ENCODE data around the gene FNDC5.

DNA sequence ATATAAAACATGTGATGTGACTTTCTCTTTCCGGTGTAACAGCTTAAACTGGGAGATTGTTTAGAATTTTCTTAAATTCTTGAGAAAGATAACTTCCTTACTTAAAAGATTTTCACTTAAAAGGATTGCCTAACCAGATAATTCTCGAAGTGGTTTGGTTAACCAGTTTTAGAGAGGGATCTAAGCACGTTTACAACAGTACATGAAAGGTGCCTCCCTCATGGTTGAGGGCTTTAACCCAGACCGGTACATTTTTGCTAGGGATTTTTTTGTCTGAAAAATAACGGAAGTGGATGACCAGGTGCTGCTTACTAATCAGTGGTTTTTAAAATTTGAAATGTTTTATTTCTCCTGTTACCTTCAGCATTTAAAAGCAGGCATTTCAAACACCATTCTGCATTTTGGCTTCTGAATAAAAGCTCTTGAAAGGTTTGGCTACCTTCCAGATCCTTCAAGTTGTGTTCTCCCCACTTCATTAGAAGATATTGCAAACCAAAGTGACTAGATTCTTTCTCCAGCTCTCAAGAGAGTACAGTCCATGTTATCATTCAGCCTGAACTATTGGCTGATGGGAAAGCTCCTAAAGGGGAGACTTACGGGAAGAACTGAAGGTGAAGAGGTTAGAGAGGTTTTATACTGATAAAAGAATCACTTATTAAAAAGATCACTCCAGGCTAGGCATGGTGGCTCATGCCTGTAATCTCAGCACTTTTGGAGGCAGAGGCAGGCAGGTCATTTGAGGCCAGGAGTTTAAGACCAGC is 40.4 kb downstream of the FNDC5 start:
- TF ChIP-seq, protein P1, sequence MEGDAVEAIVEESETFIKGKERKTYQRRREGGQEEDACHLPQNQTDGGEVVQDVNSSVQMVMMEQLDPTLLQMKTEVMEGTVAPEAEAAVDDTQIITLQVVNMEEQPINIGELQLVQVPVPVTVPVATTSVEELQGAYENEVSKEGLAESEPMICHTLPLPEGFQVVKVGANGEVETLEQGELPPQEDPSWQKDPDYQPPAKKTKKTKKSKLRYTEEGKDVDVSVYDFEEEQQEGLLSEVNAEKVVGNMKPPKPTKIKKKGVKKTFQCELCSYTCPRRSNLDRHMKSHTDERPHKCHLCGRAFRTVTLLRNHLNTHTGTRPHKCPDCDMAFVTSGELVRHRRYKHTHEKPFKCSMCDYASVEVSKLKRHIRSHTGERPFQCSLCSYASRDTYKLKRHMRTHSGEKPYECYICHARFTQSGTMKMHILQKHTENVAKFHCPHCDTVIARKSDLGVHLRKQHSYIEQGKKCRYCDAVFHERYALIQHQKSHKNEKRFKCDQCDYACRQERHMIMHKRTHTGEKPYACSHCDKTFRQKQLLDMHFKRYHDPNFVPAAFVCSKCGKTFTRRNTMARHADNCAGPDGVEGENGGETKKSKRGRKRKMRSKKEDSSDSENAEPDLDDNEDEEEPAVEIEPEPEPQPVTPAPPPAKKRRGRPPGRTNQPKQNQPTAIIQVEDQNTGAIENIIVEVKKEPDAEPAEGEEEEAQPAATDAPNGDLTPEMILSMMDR (IDR thresholded peaks at IDR 0.05), result no peak
- no peak for TF ChIP-seq RCOR1 (IDR thresholded peaks at IDR 0.05; ENCODE audit: low read depth, low read length)
- TF ChIP-seq EP300 (IDR thresholded peaks at IDR 0.05), result no peak
- TF ChIP-seq POLR2A (IDR thresholded peaks at IDR 0.05; ENCODE audit: low read length), result no peak
- TF ChIP-seq CBX2 (IDR thresholded peaks at IDR 0.05; ENCODE audit: borderline replicate concordance, low read depth), result no peak
- TF ChIP-seq, protein P2, sequence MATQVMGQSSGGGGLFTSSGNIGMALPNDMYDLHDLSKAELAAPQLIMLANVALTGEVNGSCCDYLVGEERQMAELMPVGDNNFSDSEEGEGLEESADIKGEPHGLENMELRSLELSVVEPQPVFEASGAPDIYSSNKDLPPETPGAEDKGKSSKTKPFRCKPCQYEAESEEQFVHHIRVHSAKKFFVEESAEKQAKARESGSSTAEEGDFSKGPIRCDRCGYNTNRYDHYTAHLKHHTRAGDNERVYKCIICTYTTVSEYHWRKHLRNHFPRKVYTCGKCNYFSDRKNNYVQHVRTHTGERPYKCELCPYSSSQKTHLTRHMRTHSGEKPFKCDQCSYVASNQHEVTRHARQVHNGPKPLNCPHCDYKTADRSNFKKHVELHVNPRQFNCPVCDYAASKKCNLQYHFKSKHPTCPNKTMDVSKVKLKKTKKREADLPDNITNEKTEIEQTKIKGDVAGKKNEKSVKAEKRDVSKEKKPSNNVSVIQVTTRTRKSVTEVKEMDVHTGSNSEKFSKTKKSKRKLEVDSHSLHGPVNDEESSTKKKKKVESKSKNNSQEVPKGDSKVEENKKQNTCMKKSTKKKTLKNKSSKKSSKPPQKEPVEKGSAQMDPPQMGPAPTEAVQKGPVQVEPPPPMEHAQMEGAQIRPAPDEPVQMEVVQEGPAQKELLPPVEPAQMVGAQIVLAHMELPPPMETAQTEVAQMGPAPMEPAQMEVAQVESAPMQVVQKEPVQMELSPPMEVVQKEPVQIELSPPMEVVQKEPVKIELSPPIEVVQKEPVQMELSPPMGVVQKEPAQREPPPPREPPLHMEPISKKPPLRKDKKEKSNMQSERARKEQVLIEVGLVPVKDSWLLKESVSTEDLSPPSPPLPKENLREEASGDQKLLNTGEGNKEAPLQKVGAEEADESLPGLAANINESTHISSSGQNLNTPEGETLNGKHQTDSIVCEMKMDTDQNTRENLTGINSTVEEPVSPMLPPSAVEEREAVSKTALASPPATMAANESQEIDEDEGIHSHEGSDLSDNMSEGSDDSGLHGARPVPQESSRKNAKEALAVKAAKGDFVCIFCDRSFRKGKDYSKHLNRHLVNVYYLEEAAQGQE (IDR thresholded peaks at IDR 0.05), result no peak
- TF ChIP-seq FOSL2 (IDR thresholded peaks at IDR 0.05), result no peak
- TF ChIP-seq FOSL2 (CRISPR knock-in tag; IDR thresholded peaks at IDR 0.05), result no peak
- TF ChIP-seq ESRRA (IDR thresholded peaks at IDR 0.05; ENCODE audit: borderline replicate concordance, low read length), result no peak
- TF ChIP-seq, protein P3, sequence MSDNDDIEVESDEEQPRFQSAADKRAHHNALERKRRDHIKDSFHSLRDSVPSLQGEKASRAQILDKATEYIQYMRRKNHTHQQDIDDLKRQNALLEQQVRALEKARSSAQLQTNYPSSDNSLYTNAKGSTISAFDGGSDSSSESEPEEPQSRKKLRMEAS (IDR thresholded peaks at IDR 0.05), result no peak
- TF ChIP-seq HOXB5 (CRISPR knock-in tag; IDR thresholded peaks at IDR 0.05), result no peak
- no peak for TF ChIP-seq EHF (CRISPR knock-in tag; IDR thresholded peaks at IDR 0.05)
- no peak for TF ChIP-seq JUNB (IDR thresholded peaks at IDR 0.05)
- no peak for TF ChIP-seq CBX8 (IDR thresholded peaks at IDR 0.05)
- no peak for TF ChIP-seq SMC3 (IDR thresholded peaks at IDR 0.05)
